K562 (cell line): Measurements from ENCODE around the gene PDE4D. TPM values are rescaled to one million over a fixed set of nuclear protein-coding genes. Genes with fewer than 3 reads are reported as not detected.

Experiments
- ATAC-seq: fragments of 200-7000 bp; cut with Tn5 transposase; 3 replicates; pipeline ENCODE4 v1.9.1; 2020; ENCODE audit warnings: moderate library complexity
- BruUV-seq: library from RNA; stranded (reverse); fragments of 400-500 nt; replicated peaks from 2 replicates; lab custom pipeline; 2021; lab: Mats Ljungman, UMichigan
- CTCF ChIA-PET: fragments of 300-600 bp; formaldehyde crosslinking; extraction: SDS; loops from one replicate; lab custom pipeline; 2021; ENCODE audit warnings: low intra/inter-chr PET ratio; lab: Yijun Ruan, JAX
- POLR2A ChIA-PET: fragments of 300-600, 350-650 bp; sonication (Branson Sonifier 250); formaldehyde crosslinking; extraction: SDS; loops from one replicate; lab custom pipeline; 2021; ENCODE audit warnings: antibody characterized with exemption, inconsistent platforms; lab: Yijun Ruan, JAX
- DNase-seq, 4 experiments: peaks; one replicate each; pipeline versions ENCODE4 v3.0.0 to v3.0.0-alpha.2; 2011 to 2018; ENCODE audit warnings: low spot score in 3 of 4, mixed read lengths in 3 of 4; ENCODE audit errors: extremely low read depth in 1 of 4
- FAIRE-seq: peaks from 2 replicates; lab custom pipeline; 2011; peaks lifted over from hg19 to GRCh38; lab: Jason Lieb, UNC
- H2AFZ ChIP-seq: 2 replicates; pipeline ENCODE4 v1.6.0; 2011; ENCODE audit warnings: low read depth, low read length, control low read depth, inconsistent platforms
- H3K27ac ChIP-seq: fragments of 200-600 bp; 3 replicates; pipeline ENCODE4 v1.8.0; 2011; ENCODE audit warnings: low read depth, mild to moderate bottlenecking, control low read depth, inconsistent platforms, low read length, moderate library complexity, mixed read lengths; ENCODE audit errors: extremely low read depth
- H3K27me3 ChIP-seq, 2 experiments: fragments of 300-600 bp in 1 of 2; 2 replicates in 1 of 2; 3 replicates in 1 of 2; pipeline versions ENCODE4 v1.6.0 to v1.8.0; 2011; ENCODE audit warnings: inconsistent platforms in 2 of 2, low read length in 2 of 2, mild to moderate bottlenecking in 1 of 2, mixed read lengths in 1 of 2, moderate library complexity in 1 of 2; ENCODE audit not compliant: control insufficient read depth in 2 of 2, insufficient read depth in 2 of 2
- H3K36me3 ChIP-seq: fragments of 300-600 bp; 3 replicates; pipeline ENCODE4 v1.8.0; 2011; ENCODE audit warnings: mild to moderate bottlenecking, low read length, inconsistent platforms; ENCODE audit not compliant: control insufficient read depth, insufficient read depth
- H3K4me1 ChIP-seq, 2 experiments: fragments of 200-600 bp in 1 of 2; replicated peaks in 1 of 2; 2 replicates in 1 of 2; 3 replicates in 1 of 2; pipeline versions ENCODE4 v1.5.1 to v1.8.0; 2011; ENCODE audit warnings: inconsistent platforms in 2 of 2, low read length in 2 of 2, mild to moderate bottlenecking in 1 of 2, mixed read lengths in 1 of 2, moderate library complexity in 1 of 2; ENCODE audit not compliant: control insufficient read depth in 2 of 2, insufficient read depth in 2 of 2
- H3K4me2 ChIP-seq: 2 replicates; pipeline ENCODE4 v1.6.1; 2011; ENCODE audit warnings: low read length, control low read depth, inconsistent platforms, mixed read lengths; ENCODE audit not compliant: insufficient read depth
- H3K4me3 ChIP-seq: fragments of 200-600 bp; sonication (generic), shearing (Covaris generic); 2 replicates; pipeline ENCODE4 v1.5.1; 2016; ENCODE audit warnings: control low read depth, inconsistent platforms
- H3K79me2 ChIP-seq: fragments of 200-600 bp; 3 replicates; pipeline ENCODE4 v1.8.0; 2011; ENCODE audit warnings: low read length, inconsistent platforms; ENCODE audit not compliant: control insufficient read depth, insufficient read depth
- H3K9ac ChIP-seq, 2 experiments: 2 replicates each; pipeline versions ENCODE4 v1.6.0 to v1.6.1; 2011; ENCODE audit warnings: low read depth in 2 of 2, low read length in 2 of 2, control low read depth in 1 of 2, inconsistent platforms in 1 of 2, mild to moderate bottlenecking in 1 of 2, mixed read lengths in 1 of 2; ENCODE audit not compliant: insufficient read depth in 1 of 2
- H3K9me1 ChIP-seq: one replicate; pipeline ENCODE4 v1.6.0; 2011; ENCODE audit warnings: inconsistent platforms, mild to moderate bottlenecking, low read length, moderate library complexity; ENCODE audit not compliant: control insufficient read depth, insufficient read depth
- H3K9me3 ChIP-seq: replicated peaks from 2 replicates; pipeline ENCODE4 v1.5.1; 2011; ENCODE audit warnings: low read depth, low read length, inconsistent platforms; ENCODE audit not compliant: control insufficient read depth, insufficient read depth
- H4K20me1 ChIP-seq: replicated peaks from 2 replicates; pipeline ENCODE4 v1.6.1; 2011; ENCODE audit warnings: low read length, inconsistent platforms, mixed read lengths; ENCODE audit not compliant: control insufficient read depth, insufficient read depth
- ATF7 ChIP-seq: fragments of 450-650 bp; IDR thresholded peaks from 2 replicates; pipeline ENCODE4 v1.7.1; 2014; ENCODE audit warnings: mild to moderate bottlenecking, moderate library complexity
- HDAC3 ChIP-seq: fragments of 450-650 bp; IDR thresholded peaks from 2 replicates; pipeline ENCODE4 v1.6.1; 2018; ENCODE audit warnings: borderline replicate concordance, mild to moderate bottlenecking, moderate library complexity; ENCODE audit not compliant: partially characterized antibody
- NR2C1 ChIP-seq, 2 experiments: fragments of 450-650 bp; IDR thresholded peaks; 2 replicates each; pipeline ENCODE4 v1.6.1; 2017; ENCODE audit warnings: mild to moderate bottlenecking in 2 of 2, antibody characterized with exemption in 1 of 2, inconsistent platforms in 1 of 2, missing compliant biosample characterization in 1 of 2, missing genetic modification characterization in 1 of 2
- OTX1 ChIP-seq: fragments of 450-650 bp; formaldehyde crosslinking; IDR thresholded peaks from 2 replicates; pipeline ENCODE4 v1.4.0; 2022; ENCODE audit warnings: mild to moderate bottlenecking
- POLR2G ChIP-seq: fragments of 200-400 bp; formaldehyde crosslinking; IDR thresholded peaks from 2 replicates; pipeline ENCODE4 v1.6.1; 2017; ENCODE audit warnings: low read depth, mild to moderate bottlenecking, antibody characterized with exemption, low read length, moderate library complexity
- SNAPC5 ChIP-seq: fragments of 250-450 bp; sonication (Bioruptor Pico); IDR thresholded peaks from 2 replicates; pipeline ENCODE4 v1.8.0; 2021; ENCODE audit warnings: moderate library complexity, mild to moderate bottlenecking, inconsistent platforms
- SPI1 ChIP-seq: IDR thresholded peaks from 2 replicates; pipeline ENCODE4 v1.6.1; 2011; ENCODE audit warnings: low read depth, low read length, control low read depth, borderline replicate concordance
- TRIM25 ChIP-seq: fragments of 450-650 bp; IDR thresholded peaks from 2 replicates; pipeline ENCODE4 v1.7.0; 2016; ENCODE audit warnings: borderline replicate concordance
- ZBTB7A ChIP-seq: IDR thresholded peaks from 2 replicates; pipeline ENCODE4 v1.6.1; 2011; ENCODE audit warnings: low read depth, mild to moderate bottlenecking, low read length, moderate library complexity, borderline replicate concordance; ENCODE audit not compliant: control insufficient read depth
- ZNF12 ChIP-seq: sonication (generic); formaldehyde crosslinking; IDR thresholded peaks from 2 replicates; pipeline ENCODE4 v1.4.0; 2020; ENCODE audit warnings: mild to moderate bottlenecking, missing genetic modification reagents
- WGBS: fragments of 100-300 bp; shearing (Covaris generic); methylation state at CpG from one replicate; pipeline ENCODE4 v1.1.6; 2016; ENCODE audit warnings: low coverage, mixed read lengths; ENCODE audit not compliant: insufficient coverage; ENCODE audit errors: missing lambda C conversion rate; 5-methylcytosine and 5-hydroxymethylcytosine counted together
- in situ Hi-C: fragments of 300-500 bp; cut with MboI; formaldehyde crosslinking; loops from 4 replicates; pipeline ENCODE4 v1.15.0; 2018; ENCODE audit warnings: inconsistent platforms, mixed read lengths
- intact Hi-C: fragments of 100-400 bp; cut with micrococcal nuclease; formaldehyde crosslinking; loops from 2 replicates; pipeline ENCODE4 v1.14.2; 2022
- polyA plus RNA-seq, 8 experiments: library from polyadenylated mRNA; depleted of rRNA in 4 of 8; stranded (reverse) in 5 of 8; unstranded in 3 of 8; fragments of >200 nt; fragmentation: Nextera tagmentation in 2 of 8; fragmentation: Illumina TruSeq in 1 of 8; extraction: Ambion mirVana in 2 of 8; extraction: Trizol in 1 of 8; gene quantifications; 2 replicates each; pipeline versions ENCODE4 v1.2.1 to v1.2.3, GENCODE V29; 2011 to 2014; ENCODE audit warnings: inconsistent platforms in 1 of 8, missing spikeins in 1 of 8
- total RNA-seq, 7 experiments: library from RNA; depleted of rRNA in 6 of 7; stranded (reverse); fragments of >200 nt in 6 of 7; fragmentation: Illumina TruSeq in 2 of 7; extraction: Trizol in 2 of 7; gene quantifications; 2 replicates each; pipeline versions ENCODE4 v1.2.1 to v1.2.3, GENCODE V29; 2011 to 2021; ENCODE audit warnings: low replicate concordance in 1 of 7
- TF ChIP-seq, protein P1 (sequence below): fragments of 200-800 bp; sonication (Bioruptor generic); IDR thresholded peaks from 2 replicates; pipeline ENCODE4 v1.6.1; 2017; ENCODE audit warnings: missing genetic modification characterization, missing compliant biosample characterization
- TF ChIP-seq, protein P2 (sequence below), 3 experiments: fragments of 200-800 bp in 1 of 3; fragments of 250-450 bp in 1 of 3; fragments of 450-650 bp in 1 of 3; sonication (Bioruptor Pico) in 1 of 3; sonication (Bioruptor generic) in 1 of 3; formaldehyde crosslinking in 1 of 3; IDR thresholded peaks; 2 replicates each; pipeline versions ENCODE4 v1.6.1 to v1.8.0; 2016 to 2022; ENCODE audit warnings: mild to moderate bottlenecking in 2 of 3, missing genetic modification characterization in 2 of 3, missing compliant biosample characterization in 1 of 3, moderate library complexity in 1 of 3

The PDE4D gene
- total and polyA plus RNA-seq, 9 of the 15 experiments (the other 6 are each of a cell fraction or from before 2014, with no cell fraction given) = 0.04 to 0.46 (median 0.13) TPM

DNA sequence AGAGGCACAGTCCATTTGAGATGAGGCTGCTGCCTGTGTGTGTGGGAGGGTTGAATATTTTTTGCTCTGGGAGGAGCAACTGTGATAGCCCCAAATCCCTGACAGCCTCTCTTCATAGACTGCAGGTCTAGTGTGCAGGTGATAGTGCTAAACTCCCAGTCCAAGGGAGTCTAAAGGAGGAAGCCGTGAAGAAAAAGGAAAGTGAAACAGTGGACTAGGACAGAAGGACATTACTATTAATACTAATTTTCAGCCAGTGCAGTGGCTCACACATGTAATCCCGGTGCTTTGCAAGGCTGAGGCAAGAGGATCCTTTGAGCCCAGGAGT is 295.0 kb downstream of the PDE4D start (continued):
- TF ChIP-seq, protein P1, sequence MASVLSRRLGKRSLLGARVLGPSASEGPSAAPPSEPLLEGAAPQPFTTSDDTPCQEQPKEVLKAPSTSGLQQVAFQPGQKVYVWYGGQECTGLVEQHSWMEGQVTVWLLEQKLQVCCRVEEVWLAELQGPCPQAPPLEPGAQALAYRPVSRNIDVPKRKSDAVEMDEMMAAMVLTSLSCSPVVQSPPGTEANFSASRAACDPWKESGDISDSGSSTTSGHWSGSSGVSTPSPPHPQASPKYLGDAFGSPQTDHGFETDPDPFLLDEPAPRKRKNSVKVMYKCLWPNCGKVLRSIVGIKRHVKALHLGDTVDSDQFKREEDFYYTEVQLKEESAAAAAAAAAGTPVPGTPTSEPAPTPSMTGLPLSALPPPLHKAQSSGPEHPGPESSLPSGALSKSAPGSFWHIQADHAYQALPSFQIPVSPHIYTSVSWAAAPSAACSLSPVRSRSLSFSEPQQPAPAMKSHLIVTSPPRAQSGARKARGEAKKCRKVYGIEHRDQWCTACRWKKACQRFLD (CRISPR knock-in tag) = no peak
- TF ChIP-seq OTX1 (no peak), ZNF12 (CRISPR knock-in tag) (no peak)
- TF ChIP-seq, all 486 proteins: peak for 0

DNA sequence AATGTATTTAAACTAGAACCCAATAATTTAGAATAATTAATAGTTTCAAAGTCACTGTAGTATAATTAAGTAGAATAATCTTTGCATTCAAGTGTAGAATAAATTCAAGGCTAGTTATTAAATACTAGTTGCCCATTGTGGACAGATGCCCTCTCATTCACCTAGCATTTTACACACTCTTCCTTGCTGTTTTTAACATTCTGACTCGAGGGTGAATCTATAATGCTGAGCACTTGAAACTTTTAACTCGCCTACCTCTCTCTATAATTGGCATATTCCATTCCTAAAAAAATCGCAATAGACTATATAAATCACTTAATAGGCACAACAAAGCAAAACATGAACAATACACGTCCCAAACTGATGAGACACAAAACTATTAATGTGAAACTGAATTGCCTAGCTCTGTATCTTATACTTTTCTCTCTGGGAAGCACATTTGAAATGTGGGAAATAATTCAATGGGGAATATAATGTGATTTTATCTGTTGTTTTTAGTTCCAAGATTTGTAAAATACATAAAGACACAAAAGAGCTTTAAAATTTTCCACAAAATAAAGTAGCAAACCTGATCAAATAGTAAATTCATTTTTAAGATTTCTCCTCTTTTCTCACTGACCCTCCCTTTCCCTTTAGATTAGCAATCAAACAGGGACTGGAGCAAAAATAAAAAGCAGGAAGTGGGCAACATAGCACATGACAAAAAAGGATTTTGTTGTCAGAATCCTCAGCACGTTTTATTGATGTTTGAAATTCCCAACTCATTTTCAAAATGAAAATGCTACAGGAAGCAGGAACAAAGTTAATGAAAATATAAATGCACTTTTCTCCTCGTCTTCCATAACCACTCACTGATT is 295.6 kb downstream of the PDE4D start:
- H3K9ac ChIP-seq = no peak overlapping the region
- no peaks in the 10 kb centered on the region for H3K9me3 ChIP-seq
- under 1% methylated on average over 6 of the region's 6 CpGs for WGBS
- H3K27ac ChIP-seq = no peak overlapping the region
- in situ Hi-C loops (no loop called here), intact Hi-C loops (no loop called here)
- ChIA-PET CTCF (no interaction called here), POLR2A (interaction anchor here (0.7 kb wide), 1 partner anchor 42 kb away, joined by 4 read pairs; no protein-coding TSS in a partner anchor)
- no peaks in the 10 kb centered on the region for H3K4me1 ChIP-seq
- BruUV-seq = no TSS peak
- H3K79me2 ChIP-seq = no peaks in the 10 kb centered on the region
- no peaks in the 10 kb centered on the region for H3K9me1 ChIP-seq
- no peak overlapping the region for H2AFZ ChIP-seq
- H4K20me1 ChIP-seq = no peaks in the 10 kb centered on the region
- no peak for ATAC-seq
- no peaks in the 10 kb centered on the region for H3K27me3 ChIP-seq
- no peaks in the 10 kb centered on the region for H3K36me3 ChIP-seq
- H3K4me3 ChIP-seq = no peak overlapping the region
- DNase-seq = no peak
- H3K4me2 ChIP-seq = no peak overlapping the region
- FAIRE-seq = no peak
- TF ChIP-seq, protein P2, sequence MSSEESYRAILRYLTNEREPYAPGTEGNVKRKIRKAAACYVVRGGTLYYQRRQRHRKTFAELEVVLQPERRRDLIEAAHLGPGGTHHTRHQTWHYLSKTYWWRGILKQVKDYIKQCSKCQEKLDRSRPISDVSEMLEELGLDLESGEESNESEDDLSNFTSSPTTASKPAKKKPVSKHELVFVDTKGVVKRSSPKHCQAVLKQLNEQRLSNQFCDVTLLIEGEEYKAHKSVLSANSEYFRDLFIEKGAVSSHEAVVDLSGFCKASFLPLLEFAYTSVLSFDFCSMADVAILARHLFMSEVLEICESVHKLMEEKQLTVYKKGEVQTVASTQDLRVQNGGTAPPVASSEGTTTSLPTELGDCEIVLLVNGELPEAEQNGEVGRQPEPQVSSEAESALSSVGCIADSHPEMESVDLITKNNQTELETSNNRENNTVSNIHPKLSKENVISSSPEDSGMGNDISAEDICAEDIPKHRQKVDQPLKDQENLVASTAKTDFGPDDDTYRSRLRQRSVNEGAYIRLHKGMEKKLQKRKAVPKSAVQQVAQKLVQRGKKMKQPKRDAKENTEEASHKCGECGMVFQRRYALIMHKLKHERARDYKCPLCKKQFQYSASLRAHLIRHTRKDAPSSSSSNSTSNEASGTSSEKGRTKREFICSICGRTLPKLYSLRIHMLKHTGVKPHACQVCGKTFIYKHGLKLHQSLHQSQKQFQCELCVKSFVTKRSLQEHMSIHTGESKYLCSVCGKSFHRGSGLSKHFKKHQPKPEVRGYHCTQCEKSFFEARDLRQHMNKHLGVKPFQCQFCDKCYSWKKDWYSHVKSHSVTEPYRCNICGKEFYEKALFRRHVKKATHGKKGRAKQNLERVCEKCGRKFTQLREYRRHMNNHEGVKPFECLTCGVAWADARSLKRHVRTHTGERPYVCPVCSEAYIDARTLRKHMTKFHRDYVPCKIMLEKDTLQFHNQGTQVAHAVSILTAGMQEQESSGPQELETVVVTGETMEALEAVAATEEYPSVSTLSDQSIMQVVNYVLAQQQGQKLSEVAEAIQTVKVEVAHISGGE (CRISPR knock-in tag; IDR thresholded peaks at IDR 0.05) = no peak
- TF ChIP-seq SNAPC5 (CRISPR knock-in tag) (no peak), ATF7 (no peak), ZBTB7A (no peak), HDAC3 (no peak), NR2C1 (IDR thresholded peaks at IDR 0.05) (no peak), NR2C1 (tag; IDR thresholded peaks at IDR 0.05) (no peak), SPI1 (no peak), POLR2G (no peak), TRIM25 (no peak)
